Measurements from ENCODE around the gene RPS15A.
"Not testable (repeated sequence)": the region's sequence is repeated elsewhere in the genome, so short reads cannot be mapped to it uniquely, and the experiment has no call there.

The RPS15A gene

DNA sequence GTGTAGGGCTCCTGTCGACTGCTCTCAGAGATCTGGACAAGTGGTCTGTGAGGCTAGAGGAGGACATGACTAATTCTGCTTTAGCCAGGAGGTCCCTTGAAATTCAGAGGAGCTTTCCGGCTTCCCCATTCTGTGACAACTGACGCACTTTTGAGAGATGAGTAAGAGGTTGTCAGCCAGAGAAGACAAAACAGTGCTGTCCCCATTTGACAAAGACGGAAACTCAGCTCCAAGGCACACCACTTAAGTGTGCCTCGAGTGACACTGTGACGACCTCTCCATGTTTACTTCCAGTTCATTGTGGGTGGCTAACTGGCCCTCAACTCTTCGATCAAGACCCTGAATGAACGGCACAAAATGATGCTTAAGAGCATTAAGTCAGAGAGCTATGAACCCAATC is 47.3 kb downstream of the RPS15A start:
- not testable (repeated sequence) for DNase-seq

GRCh38 chr16:18740027-18740426 is 50.1 kb downstream of the RPS15A start:
- DNase-seq, result not testable (repeated sequence)

GRCh38 chr16:18738768-18739167 is 51.4 kb downstream of the RPS15A start:
- not testable (repeated sequence) for DNase-seq

DNA sequence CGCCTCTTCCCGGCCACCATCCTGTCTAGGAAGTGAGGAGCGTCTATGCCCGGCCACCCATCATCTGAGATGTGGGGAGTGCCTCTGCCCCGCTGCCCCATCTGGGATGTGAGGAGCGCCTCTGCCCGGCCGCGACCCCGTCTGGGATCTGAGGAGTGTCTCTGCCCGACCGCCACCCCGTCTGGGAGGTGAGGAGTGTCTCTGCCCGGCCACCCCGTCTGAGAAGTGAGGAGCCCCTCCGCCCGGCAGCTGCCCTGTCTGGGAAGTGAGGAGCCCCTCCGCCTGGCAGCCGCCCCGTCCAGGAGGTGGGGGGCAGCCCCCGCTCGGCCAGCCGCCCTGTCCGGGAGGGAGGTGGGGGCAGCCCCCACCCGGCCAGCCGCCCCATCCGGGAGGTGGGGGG is 55.9 kb downstream of the RPS15A start:
- DNase-seq, result not testable (repeated sequence)

Measured in inflammatory macrophage (primary cell).